Keratinocyte (primary cell): ENCODE results near the gene TRPT1. TPM values are rescaled to one million over a fixed set of nuclear protein-coding genes. Genes with fewer than 3 reads are reported as not detected.

ENCODE experiments used
- DNase-seq: peaks from one replicate; pipeline ENCODE4 v3.0.0-alpha.2; 2011; ENCODE audit warnings: low read depth, missing footprints, low spot score
- FAIRE-seq: peaks from 2 replicates; lab custom pipeline; 2011; peaks lifted over from hg19 to GRCh38; lab: Jason Lieb, UNC
- H2AFZ ChIP-seq: 2 replicates; pipeline ENCODE4 v1.6.0; 2012; ENCODE audit warnings: low read length, control low read depth, inconsistent platforms; ENCODE audit not compliant: control insufficient read depth
- H3K27ac ChIP-seq: 2 replicates; pipeline ENCODE4 v1.5.1; 2011; ENCODE audit warnings: low read length; ENCODE audit not compliant: control insufficient read depth, insufficient read depth
- H3K27me3 ChIP-seq: 3 replicates; pipeline ENCODE4 v1.6.0; 2011; ENCODE audit warnings: low read length; ENCODE audit not compliant: control insufficient read depth, insufficient read depth; ENCODE audit errors: extremely low read depth
- H3K36me3 ChIP-seq, 2 experiments: 2 replicates in 1 of 2; 3 replicates in 1 of 2; pipeline ENCODE4 v1.5.1; 2011; ENCODE audit warnings: low read length in 2 of 2, mild to moderate bottlenecking in 1 of 2; ENCODE audit not compliant: control insufficient read depth in 2 of 2, insufficient read depth in 2 of 2; ENCODE audit errors: extremely low read depth in 1 of 2
- H3K4me1 ChIP-seq: 3 replicates; pipeline ENCODE4 v1.5.1; 2011; ENCODE audit warnings: low read length; ENCODE audit not compliant: control insufficient read depth, insufficient read depth; ENCODE audit errors: extremely low read depth
- H3K4me2 ChIP-seq: 3 replicates; pipeline ENCODE4 v1.6.0; 2011; ENCODE audit warnings: low read depth, low read length; ENCODE audit not compliant: control insufficient read depth, insufficient read depth; ENCODE audit errors: extremely low read depth
- H3K4me3 ChIP-seq, 3 experiments: fragments of 200-600 bp in 1 of 3; sonication (generic) in 1 of 3; 2 replicates in 2 of 3; 3 replicates in 1 of 3; pipeline ENCODE4 v1.5.1; 2011 to 2016; ENCODE audit warnings: low read length in 3 of 3, mild to moderate bottlenecking in 3 of 3, control low read depth in 2 of 3, inconsistent platforms in 1 of 3, low read depth in 1 of 3, mixed read lengths in 1 of 3, mixed run types in 1 of 3, moderate library complexity in 1 of 3; ENCODE audit not compliant: control insufficient read depth in 2 of 3, insufficient read depth in 2 of 3; ENCODE audit errors: extremely low read depth in 1 of 3
- H3K79me2 ChIP-seq: 2 replicates; pipeline ENCODE4 v1.6.0; 2012; ENCODE audit warnings: low read length; ENCODE audit not compliant: control insufficient read depth, insufficient read depth
- H3K9ac ChIP-seq: 3 replicates; pipeline ENCODE4 v1.6.0; 2011; ENCODE audit warnings: low read length; ENCODE audit not compliant: control insufficient read depth, insufficient read depth; ENCODE audit errors: extremely low read depth
- H3K9me1 ChIP-seq: 3 replicates; pipeline ENCODE4 v1.6.0; 2011; ENCODE audit warnings: low read length; ENCODE audit not compliant: control insufficient read depth, insufficient read depth; ENCODE audit errors: extremely low read depth
- H3K9me3 ChIP-seq: 2 replicates; pipeline ENCODE4 v1.5.1; 2012; ENCODE audit warnings: low read depth, low read length; ENCODE audit not compliant: control insufficient read depth
- H4K20me1 ChIP-seq: 3 replicates; pipeline ENCODE4 v1.6.0; 2011; ENCODE audit warnings: low read length; ENCODE audit not compliant: control insufficient read depth, insufficient read depth; ENCODE audit errors: extremely low read depth
- EZH2 ChIP-seq: IDR thresholded peaks from one replicate; pipeline ENCODE4 v1.6.1; 2012; ENCODE audit warnings: inconsistent platforms, mild to moderate bottlenecking, low read length, moderate library complexity
- dilution Hi-C: fragments of 300-500 bp; cut with MboI; formaldehyde crosslinking; loops from one replicate; pipeline ENCODE4 v1.7.0; 2020; ENCODE audit warnings: low sequenced_read_pairs; ENCODE audit not compliant: extremely low pct_ligation_motif_present
- polyA plus RNA-seq, 5 experiments: library from polyadenylated mRNA; depleted of rRNA in 3 of 5; stranded (reverse) in 3 of 5; stranded (forward) in 1 of 5; unstranded in 1 of 5; fragments of >200 nt; gene quantifications; 1 replicate in 1 of 5; 2 replicates in 3 of 5; 3 replicates in 1 of 5; pipeline versions ENCODE4 v1.2.1 to v1.2.3, GENCODE V29; 2011 to 2012; ENCODE audit warnings: missing spikeins in 2 of 5, low read depth in 1 of 5, low replicate concordance in 1 of 5
- TF ChIP-seq, protein P1 (sequence below), 3 experiments: IDR thresholded peaks in 1 of 3; conservative IDR thresholded peaks in 1 of 3; optimal IDR thresholded peaks in 1 of 3; 2 replicates in 2 of 3; 3 replicates in 1 of 3; pipeline versions ENCODE3 to v1.5.1; 2011; ENCODE audit warnings: low read length in 3 of 3, mild to moderate bottlenecking in 3 of 3, moderate library complexity in 2 of 3, control low read depth in 1 of 3, inconsistent platforms in 1 of 3; ENCODE audit not compliant: insufficient read depth in 2 of 3; ENCODE audit errors: extremely low read depth in 1 of 3

TRPT1 gene
- polyA plus RNA-seq, 1 donor (not counting 4 experiments of a cell fraction or from before 2014, with no cell fraction given), result 15.5 TPM

DNA sequence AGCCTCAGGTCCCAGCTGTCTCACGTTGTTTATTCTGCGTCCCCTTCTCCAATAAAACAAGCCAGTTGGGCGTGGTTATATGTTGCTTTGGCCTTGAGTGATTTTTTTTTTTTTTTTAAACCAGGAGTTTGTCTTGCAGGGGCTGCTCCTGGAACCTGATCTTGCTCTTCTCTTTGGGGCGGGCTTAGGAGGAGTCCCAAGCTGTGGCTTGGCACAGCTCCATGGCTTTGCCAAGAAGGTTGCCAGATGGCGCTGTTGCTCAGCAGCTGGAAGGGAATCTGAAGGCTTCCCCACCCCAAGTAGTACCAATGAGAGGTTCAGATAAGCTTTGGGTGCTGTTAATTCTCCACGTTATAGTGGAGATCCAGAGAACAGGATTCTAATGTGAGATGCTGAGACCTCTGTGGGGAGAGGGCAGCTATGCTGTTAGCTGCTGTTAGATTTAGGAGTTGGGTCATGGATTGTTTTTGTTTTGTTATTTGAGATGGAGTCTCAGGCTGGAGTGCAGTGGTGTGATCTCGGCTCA, 21.5 kb downstream of the TRPT1 start:
- Histone ChIP-seq H3K36me3 (peaks cover 35 to 50% of the 10 kb centered on the region in 2 experiments), H2AFZ (no peak overlapping the region), H3K9me3 (no peaks in the 10 kb centered on the region), H3K9ac (no peak overlapping the region), H3K4me2 (no peak overlapping the region), H3K27me3 (no peaks in the 10 kb centered on the region), H3K4me3 (no peak overlapping the region), H4K20me1 (peaks cover 17% of the 10 kb centered on the region), H3K79me2 (no peaks in the 10 kb centered on the region), H3K27ac (no peak overlapping the region), H3K4me1 (no peaks in the 10 kb centered on the region), H3K9me1 (no peaks in the 10 kb centered on the region)
- DNase-seq, result peak; percentile 75
- FAIRE-seq, result peak; percentile 63
- TF ChIP-seq, protein P1, sequence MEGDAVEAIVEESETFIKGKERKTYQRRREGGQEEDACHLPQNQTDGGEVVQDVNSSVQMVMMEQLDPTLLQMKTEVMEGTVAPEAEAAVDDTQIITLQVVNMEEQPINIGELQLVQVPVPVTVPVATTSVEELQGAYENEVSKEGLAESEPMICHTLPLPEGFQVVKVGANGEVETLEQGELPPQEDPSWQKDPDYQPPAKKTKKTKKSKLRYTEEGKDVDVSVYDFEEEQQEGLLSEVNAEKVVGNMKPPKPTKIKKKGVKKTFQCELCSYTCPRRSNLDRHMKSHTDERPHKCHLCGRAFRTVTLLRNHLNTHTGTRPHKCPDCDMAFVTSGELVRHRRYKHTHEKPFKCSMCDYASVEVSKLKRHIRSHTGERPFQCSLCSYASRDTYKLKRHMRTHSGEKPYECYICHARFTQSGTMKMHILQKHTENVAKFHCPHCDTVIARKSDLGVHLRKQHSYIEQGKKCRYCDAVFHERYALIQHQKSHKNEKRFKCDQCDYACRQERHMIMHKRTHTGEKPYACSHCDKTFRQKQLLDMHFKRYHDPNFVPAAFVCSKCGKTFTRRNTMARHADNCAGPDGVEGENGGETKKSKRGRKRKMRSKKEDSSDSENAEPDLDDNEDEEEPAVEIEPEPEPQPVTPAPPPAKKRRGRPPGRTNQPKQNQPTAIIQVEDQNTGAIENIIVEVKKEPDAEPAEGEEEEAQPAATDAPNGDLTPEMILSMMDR (optimal IDR thresholded peaks at IDR 0.05 in 1 of 3, IDR thresholded peaks at IDR 0.05 in 1 of 3, conservative IDR thresholded peaks at IDR 0.05 in 1 of 3; ENCODE audit: extremely low read depth in 1 of 3, insufficient read depth in 2 of 3, low read length in 3 of 3), result peak; percentile 82 to 88 (median 86)
- TF ChIP-seq EZH2, result no peak
- dilution Hi-C loops, result no loop called here

DNA sequence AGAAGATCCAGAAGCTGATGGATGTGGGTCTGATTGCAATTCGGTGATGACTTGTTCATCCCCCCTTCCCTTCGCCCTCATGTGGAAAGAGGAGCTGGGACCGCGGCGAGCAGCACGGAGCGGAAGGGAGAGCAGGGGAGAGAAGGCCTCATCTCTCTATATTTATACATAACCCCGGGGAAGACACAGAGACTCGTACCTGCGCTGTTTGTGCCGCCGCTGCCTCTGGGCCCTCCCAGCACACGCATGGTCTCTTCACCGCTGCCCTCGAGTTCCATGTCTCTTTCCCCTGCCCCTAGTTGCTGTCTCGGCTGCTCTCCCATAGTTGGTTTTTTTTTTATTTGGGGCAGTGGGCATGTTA, 21.9 kb downstream of the TRPT1 start:
- no peak overlapping the region for H2AFZ ChIP-seq
- H3K36me3 ChIP-seq, result peaks cover 35 to 52% of the 10 kb centered on the region in 2 experiments
- no peak overlapping the region for H3K4me3 ChIP-seq
- H3K9me3 ChIP-seq, result no peaks in the 10 kb centered on the region
- H3K27ac ChIP-seq, result no peak overlapping the region
- H3K4me1 ChIP-seq, result no peaks in the 10 kb centered on the region
- no peaks in the 10 kb centered on the region for H3K27me3 ChIP-seq
- dilution Hi-C loops, result no loop called here
- no peak overlapping the region for H3K9ac ChIP-seq
- FAIRE-seq (no peak), DNase-seq (no peak)
- peaks cover 17% of the 10 kb centered on the region for H4K20me1 ChIP-seq
- TF ChIP-seq, protein P1 (optimal IDR thresholded peaks at IDR 0.05 in 1 of 3, IDR thresholded peaks at IDR 0.05 in 1 of 3, conservative IDR thresholded peaks at IDR 0.05 in 1 of 3; ENCODE audit: extremely low read depth in 1 of 3, insufficient read depth in 2 of 3, low read length in 3 of 3), result no peak
- no peak for TF ChIP-seq EZH2
- no peaks in the 10 kb centered on the region for H3K79me2 ChIP-seq
- H3K9me1 ChIP-seq, result no peaks in the 10 kb centered on the region
- H3K4me2 ChIP-seq, result no peak overlapping the region
